ENCODE results near the gene FBXW7. TPM values are rescaled to one million over a fixed set of nuclear protein-coding genes. Genes with fewer than 3 reads are reported as not detected.
"Not testable (repeated sequence)": the region's sequence is repeated elsewhere in the genome, so short reads cannot be mapped to it uniquely, and the experiment has no call there.

FBXW7 gene
- total and polyA plus RNA-seq, 2 donors from 2014 or later, result 5.5 to 64.0 TPM

- Histone ChIP-seq H3K36me3 (ENCODE audit: control insufficient read depth in 2 of 3, insufficient read depth in 3 of 3, low read length in 3 of 3) (no peaks in the 10 kb centered on the region), H3K9ac (ENCODE audit: low read length in 3 of 3) (no peak overlapping the region), H3K9me3 (ENCODE audit: control insufficient read depth in 2 of 3, insufficient read depth in 1 of 3, low read length in 3 of 3) (no peaks in the 10 kb centered on the region), H3K27me3 (ENCODE audit: control insufficient read depth, insufficient read depth, low read length) (no peaks in the 10 kb centered on the region), H3K27ac (ENCODE audit: low read depth in 2 of 2, low read length in 2 of 2) (no peak overlapping the region), H3K4me3 (ENCODE audit: low read length in 3 of 3) (no peak overlapping the region), H3K4me1 (ENCODE audit: control insufficient read depth in 2 of 3, insufficient read depth in 2 of 3, low read depth in 1 of 3, low read length in 3 of 3) (no peaks in the 10 kb centered on the region)
- DNase-seq (no peak), FAIRE-seq (no peak)
- no peak for TF ChIP-seq CTCF (IDR thresholded peaks at IDR 0.05; ENCODE audit: borderline replicate concordance, extremely low read depth, insufficient read depth)
- intact Hi-C loops (cut with DNase I), result no loop called here
These were observed 20.9 kb upstream of the FBXW7 start for GRCh38 chr4:152556834-152557233.

GRCh38 chr4:152556283-152556682 is 20.4 kb upstream of the FBXW7 start:
- FAIRE-seq, result no peak
- Histone ChIP-seq H3K4me3 (ENCODE audit: low read length in 3 of 3) (no peak overlapping the region), H3K4me1 (ENCODE audit: control insufficient read depth in 2 of 3, insufficient read depth in 2 of 3, low read depth in 1 of 3, low read length in 3 of 3) (no peaks in the 10 kb centered on the region), H3K36me3 (ENCODE audit: control insufficient read depth in 2 of 3, insufficient read depth in 3 of 3, low read length in 3 of 3) (no peaks in the 10 kb centered on the region), H3K9me3 (ENCODE audit: control insufficient read depth in 2 of 3, insufficient read depth in 1 of 3, low read length in 3 of 3) (no peaks in the 10 kb centered on the region), H3K27me3 (ENCODE audit: control insufficient read depth, insufficient read depth, low read length) (no peaks in the 10 kb centered on the region), H3K9ac (ENCODE audit: low read length in 3 of 3) (no peak overlapping the region), H3K27ac (ENCODE audit: low read depth in 2 of 2, low read length in 2 of 2) (no peak overlapping the region)
- intact Hi-C loops (cut with DNase I), result no loop called here
- no peak for TF ChIP-seq CTCF (IDR thresholded peaks at IDR 0.05; ENCODE audit: borderline replicate concordance, extremely low read depth, insufficient read depth)
- no peak for DNase-seq

GRCh38 chr4:152554742-152555141 is 18.9 kb upstream of the FBXW7 start:
- DNase-seq, result no peak
- Histone ChIP-seq H3K27ac (ENCODE audit: low read depth in 2 of 2, low read length in 2 of 2) (no peak overlapping the region), H3K36me3 (ENCODE audit: control insufficient read depth in 2 of 3, insufficient read depth in 3 of 3, low read length in 3 of 3) (no peaks in the 10 kb centered on the region), H3K9me3 (ENCODE audit: control insufficient read depth in 2 of 3, insufficient read depth in 1 of 3, low read length in 3 of 3) (no peaks in the 10 kb centered on the region), H3K4me3 (ENCODE audit: low read length in 3 of 3) (no peak overlapping the region), H3K4me1 (ENCODE audit: control insufficient read depth in 2 of 3, insufficient read depth in 2 of 3, low read depth in 1 of 3, low read length in 3 of 3) (no peaks in the 10 kb centered on the region), H3K27me3 (ENCODE audit: control insufficient read depth, insufficient read depth, low read length) (no peaks in the 10 kb centered on the region), H3K9ac (ENCODE audit: low read length in 3 of 3) (no peak overlapping the region)
- intact Hi-C loops (cut with DNase I), result no loop called here
- no peak for FAIRE-seq
- TF ChIP-seq CTCF (IDR thresholded peaks at IDR 0.05; ENCODE audit: borderline replicate concordance, extremely low read depth, insufficient read depth), result no peak

- not testable (repeated sequence) for FAIRE-seq
These were observed 14.8 kb upstream of the FBXW7 start for GRCh38 chr4:152550687-152551086.

More at GRCh38 chr4:152550687-152551086, 14.8 kb upstream of the FBXW7 start:
- H3K27ac ChIP-seq (ENCODE audit: low read depth in 2 of 2, low read length in 2 of 2); H3K27me3 ChIP-seq (ENCODE audit: control insufficient read depth, insufficient read depth, low read length); H3K9ac ChIP-seq (ENCODE audit: low read length in 3 of 3); intact Hi-C loops (cut with DNase I); DNase-seq; H3K4me1 ChIP-seq (ENCODE audit: control insufficient read depth in 2 of 3, insufficient read depth in 2 of 3, low read depth in 1 of 3, low read length in 3 of 3); H3K36me3 ChIP-seq (ENCODE audit: control insufficient read depth in 2 of 3, insufficient read depth in 3 of 3, low read length in 3 of 3); H3K4me3 ChIP-seq (ENCODE audit: low read length in 3 of 3); H3K9me3 ChIP-seq (ENCODE audit: control insufficient read depth in 2 of 3, insufficient read depth in 1 of 3, low read length in 3 of 3): not testable (repeated sequence)
